K562 (cell line): ENCODE data around the gene UTS2R. TPM values are rescaled to one million over a fixed set of nuclear protein-coding genes. Genes with fewer than 3 reads are reported as not detected.
A peak's percentile ranks its signal among the peaks of the same experiment; 100 is the strongest.

Experiments
- CBX3 ChIP-seq, 2 experiments: IDR thresholded peaks; 1 replicate in 1 of 2; 2 replicates in 1 of 2; pipeline ENCODE4 v1.6.1; 2012; ENCODE audit warnings: inconsistent platforms in 2 of 2, low read length in 2 of 2, borderline replicate concordance in 1 of 2, control low read depth in 1 of 2
- CCNT2 ChIP-seq: IDR thresholded peaks from 2 replicates; pipeline ENCODE4 v1.6.1; 2011; ENCODE audit warnings: borderline replicate concordance, low read depth, mild to moderate bottlenecking, moderate library complexity, mixed read lengths, low read length; ENCODE audit not compliant: insufficient read length; ENCODE audit errors: extremely low read depth
- CLOCK ChIP-seq: fragments of 250-450 bp; sonication (Bioruptor Pico); IDR thresholded peaks from 2 replicates; pipeline ENCODE4 v1.4.0; 2020; ENCODE audit warnings: mild to moderate bottlenecking, moderate library complexity, borderline replicate concordance
- DNMT1 ChIP-seq: fragments of 450-650 bp; IDR thresholded peaks from 2 replicates; pipeline ENCODE4 v1.6.1; 2016; ENCODE audit warnings: antibody characterized with exemption, mild to moderate bottlenecking
- HMGXB4 ChIP-seq: sonication (generic); formaldehyde crosslinking; IDR thresholded peaks from 2 replicates; pipeline ENCODE4 v1.8.1; 2023; ENCODE audit warnings: mild to moderate bottlenecking, missing genetic modification reagents
- LARP7 ChIP-seq: fragments of 450-650 bp; IDR thresholded peaks from 2 replicates; pipeline ENCODE4 v1.6.1; 2016
- MAZ ChIP-seq, 2 experiments: fragments of 450-650 bp in 1 of 2; sonication (generic) in 1 of 2; formaldehyde crosslinking; IDR thresholded peaks in 1 of 2; conservative IDR thresholded peaks in 1 of 2; 2 replicates each; pipeline versions ENCODE4 v1.4.0 to v1.5.0; 2020; ENCODE audit warnings: mild to moderate bottlenecking in 1 of 2, missing genetic modification reagents in 1 of 2
- MTA2 ChIP-seq: fragments of 450-650 bp; IDR thresholded peaks from 2 replicates; pipeline ENCODE4 v1.6.1; 2016; ENCODE audit warnings: low read depth
- NONO ChIP-seq, 2 experiments: fragments of 200-400 bp in 1 of 2; fragments of 450-650 bp in 1 of 2; formaldehyde crosslinking in 1 of 2; IDR thresholded peaks; 2 replicates each; pipeline ENCODE4 v1.6.1; 2017; ENCODE audit warnings: low read depth in 2 of 2, mild to moderate bottlenecking in 2 of 2, moderate library complexity in 2 of 2, low read length in 1 of 2
- NR4A1 ChIP-seq, 2 experiments: fragments of 250-450 bp in 1 of 2; fragments of 450-650 bp in 1 of 2; sonication (Bioruptor Pico) in 1 of 2; IDR thresholded peaks; 2 replicates each; pipeline versions ENCODE4 v1.4.0 to v1.6.1; 2016 to 2020; ENCODE audit warnings: mild to moderate bottlenecking in 2 of 2, missing compliant biosample characterization in 1 of 2, missing genetic modification characterization in 1 of 2, moderate library complexity in 1 of 2
- RFX5 ChIP-seq: IDR thresholded peaks from 2 replicates; pipeline ENCODE4 v1.6.1; 2011; ENCODE audit warnings: low read depth, mild to moderate bottlenecking, improper control_type of control experiment, low read length
- STAT5A ChIP-seq: IDR thresholded peaks from 2 replicates; pipeline ENCODE4 v1.6.1; 2012; ENCODE audit warnings: low read length, inconsistent platforms, borderline replicate concordance
- XRCC5 ChIP-seq: fragments of 200-400 bp; formaldehyde crosslinking; IDR thresholded peaks from 2 replicates; pipeline ENCODE4 v1.6.1; 2017; ENCODE audit warnings: low read depth, mild to moderate bottlenecking, low read length
- ZKSCAN3 ChIP-seq: fragments of 250-450 bp; sonication (Bioruptor Pico); IDR thresholded peaks from 2 replicates; pipeline ENCODE4 v1.4.0; 2020
- ZNF133 ChIP-seq: fragments of 250-450 bp; sonication (Bioruptor Pico); IDR thresholded peaks from 2 replicates; pipeline ENCODE4 v1.4.0; 2020; ENCODE audit warnings: mild to moderate bottlenecking
- ZNF717 ChIP-seq: fragments of 250-450 bp; sonication (Bioruptor Pico); IDR thresholded peaks from 2 replicates; pipeline ENCODE4 v1.5.0; 2021
- polyA plus RNA-seq, 8 experiments: library from polyadenylated mRNA; depleted of rRNA in 4 of 8; stranded (reverse) in 5 of 8; unstranded in 3 of 8; fragments of >200 nt; fragmentation: Nextera tagmentation in 2 of 8; fragmentation: Illumina TruSeq in 1 of 8; extraction: Ambion mirVana in 2 of 8; extraction: Trizol in 1 of 8; gene quantifications; 2 replicates each; pipeline versions ENCODE4 v1.2.1 to v1.2.3, GENCODE V29; 2011 to 2014; ENCODE audit warnings: inconsistent platforms in 1 of 8, missing spikeins in 1 of 8
- total RNA-seq, 7 experiments: library from RNA; depleted of rRNA in 6 of 7; stranded (reverse); fragments of >200 nt in 6 of 7; fragmentation: Illumina TruSeq in 2 of 7; extraction: Trizol in 2 of 7; gene quantifications; 2 replicates each; pipeline versions ENCODE4 v1.2.1 to v1.2.3, GENCODE V29; 2011 to 2021; ENCODE audit warnings: low replicate concordance in 1 of 7
- TF ChIP-seq, protein P1 (sequence below): fragments of 250-450 bp; sonication (Bioruptor Pico); IDR thresholded peaks from 2 replicates; pipeline ENCODE4 v1.9.0; 2021; ENCODE audit warnings: mild to moderate bottlenecking
- TF ChIP-seq, protein P2 (sequence below): sonication (generic); formaldehyde crosslinking; IDR thresholded peaks from 2 replicates; pipeline ENCODE4 v1.8.1; 2023; ENCODE audit warnings: mild to moderate bottlenecking, missing genetic modification reagents
- TF ChIP-seq, protein P3 (sequence below): fragments of 250-450 bp; sonication (Bioruptor Pico); IDR thresholded peaks from 2 replicates; pipeline ENCODE4 v1.8.0; 2021; ENCODE audit warnings: mild to moderate bottlenecking, moderate library complexity

Gene UTS2R
- total and polyA plus RNA-seq, 9 of the 15 experiments (the other 6 are each of a cell fraction or from before 2014, with no cell fraction given): 0.22 TPM; not detected in 8

GRCh38 chr17:82418001-82418986 lies 46.7 kb downstream of the UTS2R start, which contains the start of the genes HEXD and OGFOD3 (continued):
- TF ChIP-seq, protein P1, sequence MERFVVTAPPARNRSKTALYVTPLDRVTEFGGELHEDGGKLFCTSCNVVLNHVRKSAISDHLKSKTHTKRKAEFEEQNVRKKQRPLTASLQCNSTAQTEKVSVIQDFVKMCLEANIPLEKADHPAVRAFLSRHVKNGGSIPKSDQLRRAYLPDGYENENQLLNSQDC (CRISPR knock-in tag): no peak
- no peak for TF ChIP-seq NR4A1 (CRISPR knock-in tag; IDR thresholded peaks at IDR 0.05)
- no peak for TF ChIP-seq NR4A1 (tag; IDR thresholded peaks at IDR 0.05)
- peak; percentile 78; the same call in 1 of the 2 replicates for TF ChIP-seq XRCC5
- TF ChIP-seq CBX3 (IDR thresholded peaks at IDR 0.05; ENCODE audit: borderline replicate concordance in 1 of 2, low read length in 2 of 2): no peak
- peak; percentile 86 to 95 for TF ChIP-seq NONO (IDR thresholded peaks at IDR 0.05; ENCODE audit: low read depth in 2 of 2, low read length in 1 of 2)
- no peak for TF ChIP-seq ZNF133
- peak; percentile 97 for TF ChIP-seq HMGXB4 (CRISPR knock-in tag)
- TF ChIP-seq, protein P2, sequence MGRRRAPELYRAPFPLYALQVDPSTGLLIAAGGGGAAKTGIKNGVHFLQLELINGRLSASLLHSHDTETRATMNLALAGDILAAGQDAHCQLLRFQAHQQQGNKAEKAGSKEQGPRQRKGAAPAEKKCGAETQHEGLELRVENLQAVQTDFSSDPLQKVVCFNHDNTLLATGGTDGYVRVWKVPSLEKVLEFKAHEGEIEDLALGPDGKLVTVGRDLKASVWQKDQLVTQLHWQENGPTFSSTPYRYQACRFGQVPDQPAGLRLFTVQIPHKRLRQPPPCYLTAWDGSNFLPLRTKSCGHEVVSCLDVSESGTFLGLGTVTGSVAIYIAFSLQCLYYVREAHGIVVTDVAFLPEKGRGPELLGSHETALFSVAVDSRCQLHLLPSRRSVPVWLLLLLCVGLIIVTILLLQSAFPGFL (CRISPR knock-in tag): no peak
- no peak for TF ChIP-seq RFX5
- TF ChIP-seq DNMT1: no peak
- TF ChIP-seq LARP7: no peak
- no peak for TF ChIP-seq MTA2
- TF ChIP-seq CCNT2: peak; percentile 95
- TF ChIP-seq ZKSCAN3 (CRISPR knock-in tag): no peak
- TF ChIP-seq MAZ (CRISPR knock-in tag; conservative IDR thresholded peaks at IDR 0.05 in 1 of 2, IDR thresholded peaks at IDR 0.05 in 1 of 2): peak; percentile 91 to 99
- TF ChIP-seq, protein P3, sequence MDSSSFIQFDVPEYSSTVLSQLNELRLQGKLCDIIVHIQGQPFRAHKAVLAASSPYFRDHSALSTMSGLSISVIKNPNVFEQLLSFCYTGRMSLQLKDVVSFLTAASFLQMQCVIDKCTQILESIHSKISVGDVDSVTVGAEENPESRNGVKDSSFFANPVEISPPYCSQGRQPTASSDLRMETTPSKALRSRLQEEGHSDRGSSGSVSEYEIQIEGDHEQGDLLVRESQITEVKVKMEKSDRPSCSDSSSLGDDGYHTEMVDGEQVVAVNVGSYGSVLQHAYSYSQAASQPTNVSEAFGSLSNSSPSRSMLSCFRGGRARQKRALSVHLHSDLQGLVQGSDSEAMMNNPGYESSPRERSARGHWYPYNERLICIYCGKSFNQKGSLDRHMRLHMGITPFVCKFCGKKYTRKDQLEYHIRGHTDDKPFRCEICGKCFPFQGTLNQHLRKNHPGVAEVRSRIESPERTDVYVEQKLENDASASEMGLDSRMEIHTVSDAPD (CRISPR knock-in tag): no peak
- TF ChIP-seq STAT5A: no peak
- TF ChIP-seq ZNF717 (CRISPR knock-in tag): no peak
- TF ChIP-seq CLOCK: no peak
